Measurements from ENCODE around the gene INSC.

DNA sequence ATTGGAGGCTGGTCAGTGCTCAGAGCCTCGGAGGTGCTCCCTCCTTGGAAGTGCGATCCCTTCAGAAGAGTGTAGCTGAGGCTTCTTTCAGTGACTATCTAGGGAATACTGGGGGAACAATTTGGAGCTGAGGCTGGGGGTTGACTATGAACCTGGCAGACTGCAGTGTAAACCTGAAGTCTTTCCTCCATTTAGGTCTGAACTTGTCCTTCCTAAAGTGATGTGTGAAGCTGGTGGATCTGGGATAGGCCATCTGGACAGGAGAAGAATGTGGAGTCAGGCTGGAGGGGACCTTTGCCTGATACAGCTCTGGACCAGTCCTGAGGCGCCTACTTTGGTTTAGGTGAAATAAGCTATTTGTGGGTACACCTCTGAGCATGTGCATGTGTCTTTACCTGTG, 3.5 kb upstream of the INSC start:
- TF ChIP-seq, protein P1, sequence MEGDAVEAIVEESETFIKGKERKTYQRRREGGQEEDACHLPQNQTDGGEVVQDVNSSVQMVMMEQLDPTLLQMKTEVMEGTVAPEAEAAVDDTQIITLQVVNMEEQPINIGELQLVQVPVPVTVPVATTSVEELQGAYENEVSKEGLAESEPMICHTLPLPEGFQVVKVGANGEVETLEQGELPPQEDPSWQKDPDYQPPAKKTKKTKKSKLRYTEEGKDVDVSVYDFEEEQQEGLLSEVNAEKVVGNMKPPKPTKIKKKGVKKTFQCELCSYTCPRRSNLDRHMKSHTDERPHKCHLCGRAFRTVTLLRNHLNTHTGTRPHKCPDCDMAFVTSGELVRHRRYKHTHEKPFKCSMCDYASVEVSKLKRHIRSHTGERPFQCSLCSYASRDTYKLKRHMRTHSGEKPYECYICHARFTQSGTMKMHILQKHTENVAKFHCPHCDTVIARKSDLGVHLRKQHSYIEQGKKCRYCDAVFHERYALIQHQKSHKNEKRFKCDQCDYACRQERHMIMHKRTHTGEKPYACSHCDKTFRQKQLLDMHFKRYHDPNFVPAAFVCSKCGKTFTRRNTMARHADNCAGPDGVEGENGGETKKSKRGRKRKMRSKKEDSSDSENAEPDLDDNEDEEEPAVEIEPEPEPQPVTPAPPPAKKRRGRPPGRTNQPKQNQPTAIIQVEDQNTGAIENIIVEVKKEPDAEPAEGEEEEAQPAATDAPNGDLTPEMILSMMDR (IDR thresholded peaks at IDR 0.05): no peak
- no peak for TF ChIP-seq POLR2A (IDR thresholded peaks at IDR 0.05)

Data from heart left ventricle (tissue), 13 donors.